ENCODE data around the gene TMEM79. TPM values are rescaled to one million over a fixed set of nuclear protein-coding genes. Genes with fewer than 3 reads are reported as not detected.

Gene TMEM79
- total and polyA plus RNA-seq, 3 donors from 2014 or later, result 4.6 to 5.3 (median 5.3) TPM

DNA sequence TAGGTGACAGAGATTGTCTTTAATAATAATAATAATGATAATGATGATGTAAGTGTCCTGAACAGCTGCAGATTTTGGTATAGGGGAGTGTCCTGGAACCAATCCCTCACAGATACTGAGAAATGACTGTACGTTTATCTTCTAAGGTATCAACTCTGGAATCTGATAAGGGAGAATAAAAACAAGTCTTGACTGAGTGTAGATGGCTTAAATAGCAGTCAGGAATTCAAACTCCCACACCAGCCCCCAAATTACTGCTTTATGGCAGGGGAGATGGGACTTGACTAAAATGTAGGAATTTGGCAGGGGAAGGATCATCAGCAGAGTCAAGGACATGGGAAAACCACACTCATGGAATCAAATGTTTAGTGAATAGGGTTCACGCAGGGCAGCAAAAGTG is 21.1 kb downstream of the TMEM79 start:
- H3K36me3 ChIP-seq (ENCODE audit: low read depth, missing control alignments), result no peaks in the 10 kb centered on the region
- no peak for TF ChIP-seq POLR2A (IDR thresholded peaks at IDR 0.05)
- TF ChIP-seq, protein P1, sequence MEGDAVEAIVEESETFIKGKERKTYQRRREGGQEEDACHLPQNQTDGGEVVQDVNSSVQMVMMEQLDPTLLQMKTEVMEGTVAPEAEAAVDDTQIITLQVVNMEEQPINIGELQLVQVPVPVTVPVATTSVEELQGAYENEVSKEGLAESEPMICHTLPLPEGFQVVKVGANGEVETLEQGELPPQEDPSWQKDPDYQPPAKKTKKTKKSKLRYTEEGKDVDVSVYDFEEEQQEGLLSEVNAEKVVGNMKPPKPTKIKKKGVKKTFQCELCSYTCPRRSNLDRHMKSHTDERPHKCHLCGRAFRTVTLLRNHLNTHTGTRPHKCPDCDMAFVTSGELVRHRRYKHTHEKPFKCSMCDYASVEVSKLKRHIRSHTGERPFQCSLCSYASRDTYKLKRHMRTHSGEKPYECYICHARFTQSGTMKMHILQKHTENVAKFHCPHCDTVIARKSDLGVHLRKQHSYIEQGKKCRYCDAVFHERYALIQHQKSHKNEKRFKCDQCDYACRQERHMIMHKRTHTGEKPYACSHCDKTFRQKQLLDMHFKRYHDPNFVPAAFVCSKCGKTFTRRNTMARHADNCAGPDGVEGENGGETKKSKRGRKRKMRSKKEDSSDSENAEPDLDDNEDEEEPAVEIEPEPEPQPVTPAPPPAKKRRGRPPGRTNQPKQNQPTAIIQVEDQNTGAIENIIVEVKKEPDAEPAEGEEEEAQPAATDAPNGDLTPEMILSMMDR (IDR thresholded peaks at IDR 0.05), result no peak
- intact Hi-C loops (cut with DNase I; ENCODE audit: low total_unique reads), result no loop called here

DNA sequence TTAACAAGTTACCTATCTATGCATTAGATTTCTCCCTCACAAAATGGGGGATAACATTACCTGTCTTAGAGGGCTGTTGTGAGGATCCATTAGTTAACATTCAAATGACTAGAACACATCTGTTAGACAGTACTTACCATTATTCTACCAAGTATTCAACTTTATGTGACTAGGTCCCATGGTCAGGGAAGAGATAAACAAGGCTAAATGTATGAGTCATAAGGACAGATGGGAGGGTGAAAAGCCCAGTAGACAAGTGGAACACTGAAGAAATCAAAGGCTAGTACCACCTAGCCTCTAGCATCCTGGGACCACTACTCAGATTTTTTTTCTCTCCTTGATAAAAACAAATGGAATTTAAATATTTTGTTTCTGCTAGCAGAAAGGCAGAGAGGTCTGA is 24.0 kb downstream of the TMEM79 start:
- Histone ChIP-seq H3K4me3 (no peak overlapping the region), H3K27ac (no peak overlapping the region), H3K9me3 (no peaks in the 10 kb centered on the region), H3K27me3 (no peaks in the 10 kb centered on the region), H3K4me1 (no peaks in the 10 kb centered on the region), H3K36me3 (ENCODE audit: low read depth, missing control alignments) (no peaks in the 10 kb centered on the region)
- no peak for DNase-seq
- no peak for TF ChIP-seq POLR2A (IDR thresholded peaks at IDR 0.05)
- TF ChIP-seq, protein P1 (IDR thresholded peaks at IDR 0.05), result no peak
- intact Hi-C loops (cut with DNase I; ENCODE audit: low total_unique reads), result no loop called here

More for the DNA sequence above, 21.1 kb downstream of the TMEM79 start:
- H3K9me3 ChIP-seq, result no peaks in the 10 kb centered on the region
- H3K27me3 ChIP-seq, result no peaks in the 10 kb centered on the region
- H3K4me3 ChIP-seq, result no peak overlapping the region
- H3K27ac ChIP-seq, result no peak overlapping the region
- no peaks in the 10 kb centered on the region for H3K4me1 ChIP-seq
- DNase-seq, result no peak
- 47 to 62% methylated on average over 2 of the region's 2 CpGs for WGBS, 2 donors

DNA sequence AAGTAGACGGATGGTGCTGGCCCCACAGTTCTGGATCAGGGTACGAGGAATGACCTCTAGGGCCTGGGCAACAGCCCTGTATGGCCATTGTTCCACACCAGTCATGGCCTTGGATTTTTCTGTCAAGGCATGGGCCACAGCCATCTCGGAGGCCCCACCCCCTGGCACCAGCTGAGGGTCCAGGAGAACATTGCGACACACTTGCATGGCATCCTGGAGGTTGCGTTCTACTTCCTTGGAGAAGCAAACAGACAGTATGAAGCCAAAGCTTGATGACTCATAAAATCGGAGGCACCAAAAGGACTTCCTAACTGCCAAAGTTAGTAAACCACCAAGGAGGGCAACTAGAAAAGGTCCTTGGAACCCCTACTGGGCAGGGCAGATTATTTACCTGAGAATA is 26.8 kb downstream of the TMEM79 start:
- Histone ChIP-seq H3K36me3 (ENCODE audit: low read depth, missing control alignments) (no peaks in the 10 kb centered on the region), H3K9me3 (no peaks in the 10 kb centered on the region), H3K27me3 (no peaks in the 10 kb centered on the region), H3K27ac (no peak overlapping the region), H3K4me3 (no peak overlapping the region), H3K4me1 (no peaks in the 10 kb centered on the region)
- intact Hi-C loops (cut with DNase I; ENCODE audit: low total_unique reads), result no loop called here
- WGBS, 2 donors, result 89 to 94% methylated on average over 6 of the region's 6 CpGs
- TF ChIP-seq, protein P1 (IDR thresholded peaks at IDR 0.05), result no peak
- no peak for TF ChIP-seq POLR2A (IDR thresholded peaks at IDR 0.05)
- no peak for DNase-seq

DNA sequence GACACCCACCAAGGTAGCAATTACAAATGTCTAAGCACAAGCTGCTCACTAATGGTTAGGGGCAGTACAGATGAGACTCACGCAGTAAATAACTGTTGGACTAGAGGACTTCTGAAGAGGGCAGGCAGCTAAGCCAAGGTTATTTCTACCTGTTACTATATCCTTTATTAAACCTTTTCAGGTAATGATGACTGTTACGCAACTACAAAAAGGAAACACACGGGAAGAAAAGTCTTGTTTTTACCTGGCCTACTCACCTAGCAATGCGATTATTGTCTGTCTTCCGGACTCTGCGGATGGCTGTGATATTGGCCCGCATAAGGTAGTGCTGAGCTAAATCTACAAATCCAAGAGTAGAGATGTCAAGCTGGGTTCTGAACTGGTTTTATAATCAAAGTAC is 32.8 kb downstream of the TMEM79 start:
- TF ChIP-seq POLR2A (IDR thresholded peaks at IDR 0.05), result no peak
- TF ChIP-seq, protein P1 (IDR thresholded peaks at IDR 0.05), result no peak
- no peaks in the 10 kb centered on the region for H3K4me1 ChIP-seq
- 91% methylated on average over 7 of the region's 7 CpGs for WGBS, 2 donors
- H3K27ac ChIP-seq, result no peak overlapping the region
- H3K4me3 ChIP-seq, result no peak overlapping the region
- no peaks in the 10 kb centered on the region for H3K36me3 ChIP-seq (ENCODE audit: low read depth, missing control alignments)
- H3K9me3 ChIP-seq, result no peaks in the 10 kb centered on the region
- no peak for DNase-seq
- intact Hi-C loops (cut with DNase I; ENCODE audit: low total_unique reads), result no loop called here
- no peaks in the 10 kb centered on the region for H3K27me3 ChIP-seq

DNA sequence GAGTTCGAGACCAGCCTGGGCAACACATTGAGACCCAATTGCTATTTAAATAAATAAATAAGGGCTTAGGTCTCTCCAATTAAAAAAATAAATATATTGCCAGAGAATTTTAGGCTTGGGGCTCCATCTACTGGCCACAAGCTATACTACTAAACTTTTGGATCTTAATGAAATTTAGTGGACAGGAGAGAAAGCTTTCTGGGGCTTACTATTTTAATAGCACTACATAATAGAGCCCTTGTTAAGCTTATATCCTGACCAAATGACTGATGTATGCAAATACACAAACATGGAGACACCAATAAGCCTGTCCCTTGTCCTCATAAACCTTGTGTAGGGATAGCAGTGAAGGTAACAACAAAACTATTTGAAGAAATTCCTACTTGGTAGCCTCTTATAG is 35.5 kb downstream of the TMEM79 start:
- H3K4me1 ChIP-seq, result no peaks in the 10 kb centered on the region
- no peak for DNase-seq
- H3K27me3 ChIP-seq, result no peaks in the 10 kb centered on the region
- intact Hi-C loops (cut with DNase I; ENCODE audit: low total_unique reads), result no loop called here
- no peak overlapping the region for H3K4me3 ChIP-seq
- H3K27ac ChIP-seq, result no peak overlapping the region
- TF ChIP-seq POLR2A (IDR thresholded peaks at IDR 0.05), result no peak
- TF ChIP-seq, protein P1 (IDR thresholded peaks at IDR 0.05), result peak in 2 of 3 experiments; percentile 36 to 48
- WGBS, 2 donors, result 67 to 72% methylated on average over 1 of the region's 1 CpG
- H3K9me3 ChIP-seq, result no peaks in the 10 kb centered on the region
- H3K36me3 ChIP-seq (ENCODE audit: low read depth, missing control alignments), result no peaks in the 10 kb centered on the region

Data from testis (tissue), 3 donors.